ENCODE results near the gene OVCA2.

Gene OVCA2

DNA sequence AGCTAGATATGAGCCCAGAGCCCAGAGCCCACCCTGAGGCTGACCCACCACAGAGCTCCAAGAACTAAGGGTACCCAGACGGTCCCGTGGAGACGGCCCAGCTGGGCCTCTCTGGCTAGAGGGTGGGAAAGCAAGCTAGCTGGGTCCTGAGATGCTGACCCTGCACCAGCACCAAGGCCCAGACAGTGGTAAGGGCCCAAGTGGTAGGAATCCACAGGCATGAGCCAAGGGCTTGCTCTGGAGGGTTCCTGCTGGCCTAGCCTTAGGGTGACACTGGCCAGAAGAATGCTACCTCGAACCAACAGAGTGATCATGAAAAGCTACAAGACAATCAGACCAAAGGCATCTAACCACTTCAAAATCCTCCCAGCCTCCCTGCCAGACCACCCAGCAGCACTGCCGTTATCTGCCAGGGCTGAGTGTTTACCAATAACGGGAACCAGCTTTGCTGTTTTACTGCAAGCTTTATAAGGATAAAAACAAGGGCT is 26.3 kb downstream of the OVCA2 start:
- no peak for DNase-seq

- no peak for DNase-seq
Observed at GRCh38 chr17:2068519-2069051, 26.8 kb downstream of the OVCA2 start.

GRCh38 chr17:2070241-2071023 is 28.6 kb downstream of the OVCA2 start:
- no peak for DNase-seq

DNA sequence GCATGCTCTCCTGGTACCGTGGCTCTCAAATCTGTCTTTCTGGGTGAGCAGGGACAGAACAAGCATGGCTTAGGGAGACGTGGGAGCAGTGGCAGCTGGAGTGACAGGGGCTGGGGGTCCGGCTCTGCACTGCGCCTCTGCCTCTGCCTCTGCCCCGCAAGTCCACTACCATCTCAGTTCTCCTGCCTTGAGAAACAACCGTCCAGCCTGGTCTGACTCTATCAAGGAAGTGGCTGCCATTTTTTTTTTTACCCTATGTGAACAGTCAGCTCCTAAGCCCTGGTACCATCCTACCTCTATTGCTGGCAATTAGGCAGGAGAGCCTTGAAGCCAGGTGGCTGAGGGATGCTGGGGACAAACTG is 29.2 kb downstream of the OVCA2 start:
- DNase-seq: no peak

DNA sequence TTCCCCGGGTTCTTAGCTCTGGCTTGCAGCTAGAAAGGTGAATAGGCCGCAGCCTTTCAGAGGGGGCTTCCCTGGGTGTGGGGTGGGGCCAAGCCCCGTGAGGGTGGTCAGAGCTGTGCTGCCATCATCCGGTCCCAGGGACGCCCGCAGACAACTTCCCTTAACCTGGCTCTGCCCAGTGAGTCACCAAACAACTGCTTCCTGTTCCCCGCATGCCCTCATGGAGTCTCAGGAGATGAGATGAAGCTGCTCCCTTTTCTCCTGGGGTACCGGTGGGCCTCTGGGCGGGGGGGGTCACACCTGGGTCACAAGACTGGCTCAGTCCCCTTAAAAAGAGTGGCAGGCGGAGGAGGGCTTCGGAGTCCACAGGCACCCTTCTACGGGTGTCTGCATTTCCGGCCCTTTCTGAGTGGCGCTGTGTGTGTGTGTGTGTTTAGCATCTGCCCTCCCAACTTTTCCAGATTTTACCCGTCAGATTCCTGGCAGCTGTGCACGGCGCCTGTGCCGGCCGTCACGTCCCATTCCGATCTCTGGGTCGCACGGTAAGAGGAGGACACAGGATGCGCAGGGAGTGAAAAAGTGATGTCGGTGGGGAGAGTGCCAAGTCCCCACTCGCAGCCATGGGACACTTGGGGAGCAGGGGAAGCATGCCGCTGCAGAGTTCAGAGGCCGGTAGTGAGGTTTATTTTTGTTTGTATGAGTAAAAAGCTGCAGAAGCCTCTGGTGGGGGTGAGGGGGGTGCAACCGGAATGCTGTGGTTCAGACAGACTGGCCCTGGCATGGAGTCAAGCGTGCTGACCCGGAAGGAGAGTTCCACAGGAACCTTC is 29.8 kb downstream of the OVCA2 start:
- DNase-seq: no peak

GRCh38 chr17:2074919-2075318 is 33.1 kb downstream of the OVCA2 start:
- no peak for DNase-seq

GRCh38 chr17:2075336-2076086 is 33.7 kb downstream of the OVCA2 start:
- DNase-seq: no peak

DNA sequence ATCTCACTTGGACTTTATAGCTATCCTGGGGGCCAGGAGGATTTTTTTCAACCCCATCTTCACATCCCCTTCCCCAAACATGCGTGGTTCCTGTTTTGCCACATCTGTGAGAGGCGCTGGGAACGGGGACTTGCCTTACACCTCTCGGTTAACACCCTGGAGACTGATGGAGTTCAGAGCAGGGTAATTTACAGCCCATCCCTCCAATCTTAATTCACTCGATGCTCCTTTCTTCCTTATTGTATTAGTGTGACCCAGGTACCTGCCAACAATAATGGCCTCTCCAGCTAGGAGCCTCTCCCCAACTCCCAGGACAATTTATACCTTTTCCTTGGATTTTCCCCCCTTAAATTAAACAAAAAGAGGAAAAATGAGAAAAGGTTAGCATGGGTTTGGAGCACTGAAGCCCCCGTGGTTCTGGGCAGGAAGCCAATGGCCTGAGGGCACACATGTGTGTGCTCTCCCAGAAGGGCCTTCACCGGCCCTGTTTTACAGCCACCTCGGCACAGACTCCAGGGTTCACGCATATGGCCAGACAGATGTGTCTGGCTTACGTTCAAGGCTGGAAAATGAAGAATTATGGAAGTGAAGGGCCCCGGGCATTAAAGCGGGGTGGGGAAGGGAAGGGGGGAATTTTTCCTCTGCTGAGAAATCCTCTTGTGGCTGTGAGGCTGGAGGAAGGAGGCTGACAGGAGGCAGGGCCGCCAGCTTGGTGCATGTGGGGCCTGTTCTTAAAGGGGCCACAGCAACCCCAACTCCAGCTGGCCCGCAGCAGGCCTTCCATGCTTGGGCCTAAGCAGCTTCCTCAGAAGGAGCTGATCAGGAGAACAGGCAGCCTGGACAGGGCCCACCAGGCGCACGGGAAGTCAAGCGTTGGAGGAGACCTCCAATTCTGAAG is 34.5 kb downstream of the OVCA2 start:
- DNase-seq: no peak

DNA sequence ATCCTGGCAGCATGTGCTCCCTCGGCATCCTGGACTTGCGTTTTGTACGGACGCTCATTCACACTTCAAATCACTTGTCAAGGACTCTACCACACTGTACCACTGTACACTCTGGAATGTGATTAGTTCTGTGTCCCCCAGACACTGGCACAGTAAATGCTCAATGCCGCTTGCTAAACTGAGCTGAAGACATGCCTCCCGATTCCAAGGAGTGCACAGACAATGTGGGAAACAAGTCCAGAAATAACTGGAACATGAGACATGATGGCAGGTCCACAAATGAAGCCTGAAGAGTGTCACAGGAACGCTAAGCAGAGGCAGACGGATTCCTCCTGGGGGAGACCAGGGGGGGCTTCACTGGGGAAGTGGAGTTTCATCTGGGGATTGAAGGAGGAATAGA is 35.2 kb downstream of the OVCA2 start:
- DNase-seq: no peak

DNA sequence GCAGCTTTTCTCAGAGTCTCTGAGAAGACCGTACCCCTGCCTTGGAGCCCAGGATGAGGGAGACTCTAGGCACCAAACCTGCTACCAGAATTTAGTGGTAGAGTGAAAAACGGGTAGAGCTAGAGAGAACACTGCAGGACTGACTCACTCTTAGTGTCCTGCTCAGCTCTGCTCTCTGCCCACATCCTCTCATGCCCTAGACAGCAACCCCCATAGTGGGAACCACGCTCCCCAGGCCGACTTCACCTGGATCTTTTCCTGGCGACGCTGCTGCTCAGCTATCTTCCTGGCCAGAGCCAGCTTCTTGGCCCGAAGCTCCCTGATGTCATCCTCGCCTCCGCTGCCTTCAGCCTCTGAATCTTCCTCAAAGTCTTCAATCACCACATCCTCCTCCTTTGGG is 39.7 kb downstream of the OVCA2 start:
- DNase-seq: no peak

- no peak for DNase-seq
Observed at GRCh38 chr17:2082003-2082781, 40.4 kb downstream of the OVCA2 start.

GRCh38 chr17:2083613-2084035 is 41.8 kb downstream of the OVCA2 start:
- no peak for DNase-seq

DNA sequence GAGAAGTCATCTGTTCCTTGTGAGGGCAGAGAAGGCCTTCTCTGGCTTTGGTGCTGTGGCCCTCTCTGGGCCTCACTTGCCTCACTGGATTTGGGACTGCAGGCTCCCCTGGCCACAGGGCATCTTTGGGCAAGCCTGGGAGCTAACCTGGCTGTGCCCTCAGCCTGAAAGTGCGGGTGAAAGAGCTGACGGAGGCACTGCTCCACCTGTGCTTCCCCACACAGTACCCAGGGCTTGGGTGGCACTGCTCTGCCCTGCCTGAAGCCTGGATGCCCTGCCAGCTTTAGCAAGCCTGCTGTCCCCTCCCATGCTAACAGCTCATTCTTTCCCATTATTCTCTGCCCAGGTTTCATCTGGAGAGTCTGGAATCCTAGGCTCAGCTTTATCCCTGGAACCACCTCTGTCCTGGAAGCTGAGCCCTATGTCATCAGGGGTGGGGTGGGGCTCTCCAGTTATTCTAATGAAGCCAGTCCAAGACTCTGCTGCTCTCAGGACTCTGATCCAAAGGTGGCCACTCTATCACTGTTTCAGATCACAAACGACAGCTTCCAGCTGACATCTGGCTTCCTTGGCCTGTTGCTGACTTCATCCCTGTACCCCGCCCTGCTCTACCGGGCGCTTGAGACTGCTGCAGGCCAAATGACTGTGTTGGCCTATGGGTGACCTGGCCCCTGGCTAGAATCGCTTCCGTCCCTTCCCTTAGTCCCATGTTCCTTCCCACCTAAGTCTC is 42.4 kb downstream of the OVCA2 start:
- no peak for DNase-seq

- DNase-seq: no peak
Observed at GRCh38 chr17:2084766-2085647, 43.2 kb downstream of the OVCA2 start.

- DNase-seq: no peak
Observed at GRCh38 chr17:2085648-2085949, 43.8 kb downstream of the OVCA2 start.

- no peak for DNase-seq
Observed at GRCh38 chr17:2086306-2086705, 44.5 kb downstream of the OVCA2 start.

- no peak for DNase-seq
Observed at GRCh38 chr17:2087597-2088211, 45.9 kb downstream of the OVCA2 start.

DNA sequence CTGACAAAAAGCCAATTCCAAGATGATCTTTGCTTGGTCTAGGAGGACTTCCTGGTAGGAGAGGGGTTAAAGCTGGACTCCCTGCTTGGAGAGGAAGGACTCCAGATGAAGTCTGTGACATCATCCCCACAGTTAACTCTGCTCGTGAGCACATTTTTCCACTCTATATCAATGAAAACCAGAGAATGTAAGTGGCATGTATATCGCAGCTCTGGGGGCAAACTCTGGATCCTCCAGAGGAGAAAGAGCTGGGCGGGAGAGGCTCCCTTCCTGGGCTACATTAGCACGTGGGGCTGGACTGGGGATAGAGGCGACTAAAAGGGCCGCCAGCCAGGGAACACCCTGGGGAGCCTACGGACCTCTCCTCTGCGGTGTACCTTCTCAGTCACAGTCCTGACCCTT is 47.2 kb downstream of the OVCA2 start:
- no peak for DNase-seq

DNA sequence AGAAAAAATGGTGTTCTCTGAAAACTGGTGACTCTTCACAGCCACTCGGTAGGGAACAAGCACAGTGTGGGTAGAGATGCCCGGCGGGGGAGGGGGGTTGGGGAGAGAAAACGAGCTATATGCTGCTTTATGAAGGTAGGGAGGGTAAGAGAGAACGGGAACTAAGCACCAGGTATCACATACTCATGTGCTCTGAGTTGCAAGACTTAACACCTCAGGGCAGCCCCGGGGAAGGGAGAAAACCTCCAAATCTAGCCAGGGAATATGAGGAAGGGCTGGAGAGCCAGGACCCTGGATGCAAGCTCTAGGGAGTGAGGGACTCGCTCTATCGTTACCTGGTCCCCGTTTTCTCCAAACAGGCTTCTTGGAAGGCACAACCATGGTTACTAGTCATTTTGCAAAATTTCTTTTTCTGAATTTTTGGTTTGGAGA is 48.4 kb downstream of the OVCA2 start:
- DNase-seq: no peak

Measured in NCI-H2081 treated with DMSO at 0.1 percent for 48 hours (cell line).